AG08396 (cell line): ENCODE measurements around the gene CEP83.
"Not testable (repeated sequence)": the region's sequence is repeated elsewhere in the genome, so short reads cannot be mapped to it uniquely, and the experiment has no call there.

ENCODE experiments used
- DNase-seq: peaks from one replicate; pipeline ENCODE4 v3.0.0; 2012; ENCODE audit warnings: low spot score, mixed read lengths

The CEP83 gene

DNA sequence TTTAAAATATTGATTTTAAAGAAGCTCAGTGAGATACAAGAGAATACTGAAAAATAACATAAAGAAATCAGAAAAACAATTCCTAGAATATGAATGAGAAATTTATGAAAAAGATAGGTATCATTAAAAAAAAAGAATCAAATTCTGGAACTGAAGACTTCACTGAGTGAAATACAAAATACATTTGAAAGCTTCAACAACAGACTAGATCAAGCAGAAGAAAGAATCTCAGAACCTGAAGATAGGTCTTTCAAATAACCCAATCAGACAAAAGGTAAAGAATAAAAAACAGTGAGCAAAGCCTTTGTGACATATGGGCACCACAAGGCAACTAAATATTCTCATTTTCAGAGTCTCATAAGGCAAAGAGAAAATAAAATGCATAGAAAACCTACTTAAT lies 29.4 kb downstream of the CEP83 start:
- no peak for DNase-seq

DNA sequence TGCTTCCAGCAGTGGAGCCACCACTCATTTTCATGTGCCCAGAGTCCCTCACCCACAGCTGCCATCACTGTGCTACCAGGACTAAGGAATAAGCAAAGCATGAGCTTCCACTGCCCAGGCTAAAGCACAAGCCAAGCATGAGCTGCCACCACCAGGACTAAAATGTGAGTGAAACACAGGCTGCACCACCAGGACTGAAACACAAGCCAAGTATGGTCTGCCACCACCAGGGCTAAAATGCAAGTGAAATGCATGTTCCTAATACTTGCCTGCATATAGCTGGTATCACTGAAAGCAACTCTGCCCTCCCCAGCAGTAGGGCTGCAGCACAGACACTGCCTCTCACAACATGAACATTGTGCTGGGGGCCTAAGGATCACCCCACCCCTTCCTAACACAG lies 30.0 kb downstream of the CEP83 start:
- DNase-seq, result no peak

- DNase-seq, result no peak
Observed at GRCh38 chr12:94429191-94429590, 30.5 kb downstream of the CEP83 start.

DNA sequence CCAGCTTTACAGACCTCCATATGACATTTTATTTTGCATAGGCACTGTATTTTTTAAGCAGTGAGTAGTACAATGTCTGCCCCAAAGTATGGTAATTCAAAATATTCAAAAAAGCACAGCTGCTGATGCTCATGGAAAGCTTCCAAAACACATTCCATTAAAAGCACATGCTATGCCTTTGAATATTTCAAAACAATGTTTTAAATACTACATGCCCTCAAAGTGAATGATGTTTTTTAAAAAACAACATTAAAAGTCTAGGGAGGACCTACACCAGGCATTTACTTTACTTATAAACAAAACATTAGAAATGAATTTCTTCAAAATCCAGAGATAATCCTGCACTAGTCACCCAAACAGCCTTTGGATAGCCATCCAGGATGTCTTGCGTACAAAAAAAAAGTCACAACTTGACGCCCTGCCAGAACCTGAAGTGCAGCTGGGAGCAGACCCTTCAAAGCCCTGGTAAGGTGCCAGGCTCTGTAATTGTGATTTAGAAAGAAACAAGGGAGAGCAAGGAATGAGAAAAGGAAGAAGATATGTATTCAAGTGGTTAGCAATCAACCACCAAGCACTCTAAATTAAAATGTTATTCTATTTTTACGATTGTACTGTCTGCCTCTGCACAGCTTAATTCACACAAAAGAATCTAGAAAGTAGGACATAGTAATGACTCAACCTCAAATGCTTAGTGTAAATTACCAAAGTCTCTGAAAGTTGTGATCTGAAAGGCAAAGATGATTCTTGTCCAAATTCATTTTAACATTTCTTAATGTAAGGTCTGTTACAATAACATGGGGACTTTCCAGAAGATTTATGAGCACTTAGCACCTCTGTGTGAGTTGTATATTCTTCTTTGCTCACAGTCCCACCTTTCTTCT lies 31.9 kb downstream of the CEP83 start:
- DNase-seq, result peak; percentile 29

DNA sequence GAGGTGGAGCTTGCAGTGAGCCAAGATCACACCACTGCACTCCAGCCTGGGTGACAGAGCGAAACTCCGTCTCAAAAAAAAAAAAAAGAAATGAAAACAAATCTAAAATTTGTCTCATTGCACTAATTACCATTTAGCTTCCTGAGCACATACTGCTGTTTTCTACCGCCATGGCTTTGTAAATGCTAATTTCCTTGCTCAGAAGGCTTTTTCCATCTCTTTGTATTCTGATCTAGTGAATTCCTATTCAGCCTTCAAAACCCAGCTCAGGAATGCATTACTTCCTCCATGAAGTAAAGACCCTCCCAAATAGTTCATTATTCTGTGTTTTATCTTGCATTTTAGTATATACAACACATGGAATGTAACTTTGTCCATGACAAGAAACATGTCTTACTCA lies 33.6 kb downstream of the CEP83 start:
- DNase-seq, result no peak

GRCh38 chr12:94424830-94425229 lies 34.8 kb downstream of the CEP83 start:
- DNase-seq, result not testable (repeated sequence)

GRCh38 chr12:94421868-94422740 lies 37.6 kb downstream of the CEP83 start:
- DNase-seq, result no peak

DNA sequence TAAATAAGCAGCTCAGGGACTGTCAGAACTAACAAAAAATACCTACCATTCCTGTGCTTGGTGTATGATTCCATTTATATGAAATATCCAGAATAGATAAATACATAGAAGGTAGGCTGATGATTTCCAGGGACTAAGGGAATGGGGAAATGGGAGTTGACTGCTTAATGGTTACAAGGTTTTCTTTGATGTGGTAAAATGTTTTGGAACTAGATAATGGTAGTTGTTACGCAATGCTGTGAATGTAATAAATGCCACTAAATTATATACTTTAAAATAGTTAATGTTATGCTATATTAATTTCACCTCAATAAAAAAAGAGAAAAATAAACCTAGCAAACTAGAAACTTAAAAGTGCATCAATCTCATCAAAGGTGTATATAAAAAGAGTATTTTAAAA lies 41.1 kb downstream of the CEP83 start:
- DNase-seq, result no peak

DNA sequence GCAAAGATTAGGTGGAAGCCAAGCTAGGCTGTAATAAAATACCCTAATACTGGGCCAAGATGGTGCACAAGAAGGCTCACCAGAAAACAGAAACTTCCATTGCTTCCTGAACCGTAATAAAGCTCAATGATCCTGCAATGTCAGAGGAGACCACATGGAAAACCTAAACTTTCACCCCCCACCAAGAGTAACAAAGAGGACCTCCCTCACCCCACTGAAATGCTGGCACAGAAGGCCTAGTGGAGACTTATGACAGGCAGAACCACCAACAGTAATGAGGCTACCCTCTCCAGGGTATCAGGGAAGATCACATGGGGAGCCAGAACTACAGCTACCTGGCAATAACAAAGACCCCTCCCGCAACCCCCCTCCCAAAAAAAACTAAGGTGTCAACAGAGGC lies 43.1 kb downstream of the CEP83 start:
- DNase-seq, result no peak

DNA sequence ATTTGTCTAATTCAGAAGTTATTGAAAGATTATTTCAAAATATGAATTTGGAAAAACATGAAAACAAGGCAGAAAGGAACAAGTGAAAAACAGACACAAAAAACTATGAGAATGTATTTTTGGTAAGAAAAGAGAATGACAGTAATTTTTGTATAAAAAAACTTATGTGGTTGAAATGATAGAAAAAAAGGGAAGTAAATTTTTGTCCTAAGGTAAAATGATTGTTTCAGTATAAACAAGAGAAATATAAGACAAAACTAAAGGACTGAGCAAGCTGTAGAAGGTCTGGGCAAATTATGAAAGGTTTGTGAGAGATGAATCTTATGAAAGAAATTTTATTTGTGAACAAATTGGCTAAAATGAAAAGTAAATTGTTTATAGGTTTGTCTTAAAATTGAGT lies 44.6 kb downstream of the CEP83 start:
- no peak for DNase-seq

GRCh38 chr12:94405413-94406116 lies 54.1 kb downstream of the CEP83 start:
- no peak for DNase-seq

DNA sequence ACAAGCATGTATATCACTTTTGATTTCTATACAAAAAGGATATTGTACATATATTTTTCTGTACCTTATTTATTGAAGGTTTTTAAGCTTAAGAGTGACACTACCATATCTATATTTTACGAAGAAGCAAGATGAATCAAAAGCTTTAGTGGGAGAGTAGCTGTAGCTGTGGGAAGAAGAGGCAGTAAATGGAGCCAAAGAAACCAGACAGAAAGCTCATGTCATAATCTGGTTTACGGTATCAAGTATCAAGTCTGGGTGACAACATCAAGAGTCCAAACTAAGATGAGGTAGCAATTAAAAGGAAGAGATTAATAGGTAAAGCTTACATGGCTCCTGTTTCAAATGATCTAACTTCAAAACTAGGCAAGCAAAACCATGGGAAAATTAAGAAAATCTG lies 54.8 kb downstream of the CEP83 start:
- DNase-seq, result no peak

- DNase-seq, result no peak
Observed at GRCh38 chr12:94401326-94401725, 58.3 kb downstream of the CEP83 start.

DNA sequence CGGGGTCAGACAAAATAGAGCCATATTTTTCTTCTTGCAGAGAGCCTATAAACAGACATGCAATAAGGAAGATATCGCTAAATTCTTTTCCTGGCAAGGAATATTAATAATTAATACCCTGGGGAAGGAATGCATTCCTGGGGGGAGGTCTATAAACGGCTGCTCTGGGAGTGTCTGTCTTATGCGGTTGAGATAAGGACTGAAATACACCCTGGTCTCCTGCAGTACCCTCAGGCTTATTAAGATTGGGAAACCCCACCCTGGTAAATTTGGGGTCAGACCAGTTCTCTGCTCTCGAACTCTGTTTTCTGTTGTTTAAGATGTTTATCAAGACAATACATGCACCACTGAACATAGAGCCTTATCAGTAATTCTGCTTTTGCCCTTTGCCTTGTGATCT lies 61.0 kb downstream of the CEP83 start:
- not testable (repeated sequence) for DNase-seq

GRCh38 chr12:94397401-94397800 lies 62.3 kb downstream of the CEP83 start:
- no peak for DNase-seq

DNA sequence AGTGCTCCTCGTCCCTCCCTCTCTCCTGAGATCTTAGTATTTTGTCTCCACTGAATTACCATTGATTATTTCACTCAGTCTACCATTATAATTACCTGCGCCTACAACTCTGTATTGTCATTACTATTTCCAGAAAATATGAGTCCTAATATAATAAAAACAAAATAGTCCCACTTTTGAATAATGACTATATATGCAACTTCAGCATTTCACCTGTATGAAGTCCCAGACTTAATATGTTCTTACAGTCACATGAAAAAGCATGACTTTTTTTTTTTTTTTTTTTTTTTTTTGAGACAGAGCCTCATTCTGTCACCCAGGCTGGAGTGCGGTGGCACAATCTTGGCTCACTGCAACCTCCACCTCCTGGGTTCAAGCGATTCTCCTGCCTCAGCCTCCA lies 63.7 kb downstream of the CEP83 start:
- not testable (repeated sequence) for DNase-seq

- DNase-seq, result no peak
Observed at GRCh38 chr12:94390130-94390485, 69.6 kb downstream of the CEP83 start.

DNA sequence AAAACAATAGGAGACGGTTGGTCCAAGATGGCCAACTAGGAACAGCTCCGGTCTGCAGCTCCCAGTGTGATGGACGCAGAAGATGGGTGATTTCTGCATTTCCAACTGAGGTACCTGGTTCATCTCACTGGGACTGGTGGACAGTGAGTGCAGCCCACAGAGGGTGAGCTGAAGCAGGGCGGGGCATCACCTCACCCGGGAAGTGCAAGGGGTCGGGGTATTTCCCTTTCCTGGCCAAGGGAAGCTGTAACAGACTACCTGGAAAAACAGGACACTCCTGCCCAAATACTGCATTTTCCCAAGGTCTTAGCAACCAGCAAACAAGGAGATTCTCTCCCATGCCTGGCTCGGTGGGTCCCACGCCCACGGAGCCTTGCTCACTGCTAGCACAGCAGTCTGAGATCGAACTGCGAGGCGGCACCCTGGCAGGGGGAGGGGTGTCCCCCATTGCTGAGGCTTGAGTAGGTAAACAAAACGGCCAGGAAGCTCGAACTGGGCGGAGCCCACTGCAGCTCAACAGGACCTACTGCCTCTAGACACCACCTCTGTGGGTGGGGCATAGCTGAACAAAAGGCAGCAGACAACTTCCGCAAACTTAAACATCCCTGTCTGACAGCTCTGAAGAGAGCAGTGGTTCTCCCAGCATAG lies 70.1 kb downstream of the CEP83 start:
- DNase-seq, result not testable (repeated sequence)

GRCh38 chr12:94386422-94386821 lies 73.2 kb downstream of the CEP83 start:
- DNase-seq, result no peak

GRCh38 chr12:94384030-94384429 lies 75.6 kb downstream of the CEP83 start:
- DNase-seq, result no peak

GRCh38 chr12:94380507-94380906 lies 79.2 kb downstream of the CEP83 start:
- no peak for DNase-seq

GRCh38 chr12:94379479-94380113 lies 80.1 kb downstream of the CEP83 start:
- DNase-seq, result no peak
